ENCODE data around the gene EEFSEC. TPM values are rescaled to one million over a fixed set of nuclear protein-coding genes. Genes with fewer than 3 reads are reported as not detected.

EEFSEC gene
- total and polyA plus RNA-seq, 10 donors: 8.5 to 19.2 (median 14.2) TPM

- 81 to 90% (median 85%) methylated on average over 7 of the region's 7 CpGs for WGBS, 5 donors
- Histone ChIP-seq H3K27ac (no peak overlapping the region), H3K9me3 (peaks cover 0 to 7% (median 0%) of the 10 kb centered on the region in 8 donors), H3K4me3 (no peak overlapping the region), H3K36me3 (no peaks in the 10 kb centered on the region), H3K27me3 (replicated peaks in 1 of 7) (no peaks in the 10 kb centered on the region), H3K4me1 (no peaks in the 10 kb centered on the region)
- TF ChIP-seq CTCF (IDR thresholded peaks at IDR 0.05 in 8 of 11, conservative IDR thresholded peaks at IDR 0.05 in 3 of 11) (no peak), POLR2AphosphoS5 (IDR thresholded peaks at IDR 0.05) (no peak), POLR2A (IDR thresholded peaks at IDR 0.05) (no peak)
- no peak for DNase-seq
- intact Hi-C loops (cut with DNase I; ENCODE audit: low total_unique reads): loop anchor here (10.0 kb wide), 1 partner anchor 165 kb away; no protein-coding TSS in a partner anchor
Observed at GRCh38 chr3:128420289-128420688, 267.0 kb downstream of the EEFSEC start.

- peaks cover 0 to 7% (median 0%) of the 10 kb centered on the region in 8 donors for H3K9me3 ChIP-seq
- no peak overlapping the region for H3K4me3 ChIP-seq
- no peak for DNase-seq
- 91 to 100% (median 92%) methylated on average over 2 to 12 of the region's 12 CpGs for WGBS, 5 donors
- no peak overlapping the region for H3K27ac ChIP-seq
- no peaks in the 10 kb centered on the region for H3K36me3 ChIP-seq
- intact Hi-C loops (cut with DNase I; ENCODE audit: low total_unique reads): loop anchor here (10.0 kb wide), 1 partner anchor 164 kb away; no protein-coding TSS in a partner anchor
- peaks cover 0 to 3% (median 0%) of the 10 kb centered on the region in 6 donors for H3K4me1 ChIP-seq
- H3K27me3 ChIP-seq (replicated peaks in 1 of 7): peaks cover 0 to 5% (median 0%) of the 10 kb centered on the region in 7 donors
- TF ChIP-seq POLR2A (IDR thresholded peaks at IDR 0.05): no peak
- TF ChIP-seq CTCF (IDR thresholded peaks at IDR 0.05 in 8 of 11, conservative IDR thresholded peaks at IDR 0.05 in 3 of 11): no peak
- TF ChIP-seq POLR2AphosphoS5 (IDR thresholded peaks at IDR 0.05): no peak
Observed at GRCh38 chr3:128420720-128421438, 267.6 kb downstream of the EEFSEC start.

GRCh38 chr3:128421439-128421836 lies 268.2 kb downstream of the EEFSEC start:
- H3K27ac ChIP-seq: no peak overlapping the region
- H3K27me3 ChIP-seq (replicated peaks in 1 of 7): peaks cover 0 to 10% (median 0%) of the 10 kb centered on the region in 7 donors
- DNase-seq: no peak
- TF ChIP-seq CTCF (IDR thresholded peaks at IDR 0.05 in 8 of 11, conservative IDR thresholded peaks at IDR 0.05 in 3 of 11) (no peak), POLR2A (IDR thresholded peaks at IDR 0.05) (no peak)
- WGBS, 5 donors: 79 to 95% (median 91%) methylated on average over 4 to 11 of the region's 11 CpGs
- peaks cover 0 to 7% (median 0%) of the 10 kb centered on the region in 8 donors for H3K9me3 ChIP-seq
- no peak overlapping the region for H3K4me3 ChIP-seq
- intact Hi-C loops (cut with DNase I; ENCODE audit: low total_unique reads): loop anchor here (10.0 kb wide), 1 partner anchor 163 kb away; no protein-coding TSS in a partner anchor
- H3K36me3 ChIP-seq: no peaks in the 10 kb centered on the region
- H3K4me1 ChIP-seq: peaks cover 0 to 9% (median 5%) of the 10 kb centered on the region in 6 donors

GRCh38 chr3:128421966-128422365 lies 268.7 kb downstream of the EEFSEC start:
- 89 to 96% (median 93%) methylated on average over 7 of the region's 7 CpGs for WGBS, 5 donors
- Histone ChIP-seq H3K36me3 (no peaks in the 10 kb centered on the region), H3K9me3 (peaks cover 0 to 7% (median 0%) of the 10 kb centered on the region in 8 donors), H3K4me1 (peaks cover 0 to 13% (median 10%) of the 10 kb centered on the region in 6 donors), H3K27me3 (replicated peaks in 1 of 7) (peaks cover 0 to 16% (median 0%) of the 10 kb centered on the region in 7 donors), H3K4me3 (no peak overlapping the region), H3K27ac (no peak overlapping the region)
- no peak for TF ChIP-seq POLR2A (IDR thresholded peaks at IDR 0.05)
- TF ChIP-seq CTCF (IDR thresholded peaks at IDR 0.05 in 8 of 11, conservative IDR thresholded peaks at IDR 0.05 in 3 of 11): no peak
- no peak for TF ChIP-seq POLR2AphosphoS5 (IDR thresholded peaks at IDR 0.05)
- intact Hi-C loops (cut with DNase I; ENCODE audit: low total_unique reads): loop anchor here (10.0 kb wide), 1 partner anchor 163 kb away; no protein-coding TSS in a partner anchor
- DNase-seq: no peak
